SK-MEL-5 (cell line): Measurements from ENCODE around the gene LMO7. TPM values are rescaled to one million over a fixed set of nuclear protein-coding genes. Genes with fewer than 3 reads are reported as not detected.
"Not testable (repeated sequence)": the region's sequence is repeated elsewhere in the genome, so short reads cannot be mapped to it uniquely, and the experiment has no call there.

Experiments
- DNase-seq: peaks from one replicate; pipeline ENCODE4 v3.0.0-alpha.2; 2016; ENCODE audit warnings: low read depth, low spot score
- in situ Hi-C: cut with HindIII; loops from 2 replicates; pipeline ENCODE4 v1.10.0; 2016; ENCODE audit warnings: low sequenced_read_pairs, high pct_unique_total_duplicates, low pct_unique_long_range_greater_than_20kb
- total RNA-seq: library from RNA; depleted of rRNA; stranded (reverse); fragments of >200 nt; shearing (Covaris generic); gene quantifications from 2 replicates; pipeline ENCODE4 v1.2.3, GENCODE V29; 2014

The LMO7 gene
- total RNA-seq, 1 experiment from 2014 or later, result 2.4 TPM

DNA sequence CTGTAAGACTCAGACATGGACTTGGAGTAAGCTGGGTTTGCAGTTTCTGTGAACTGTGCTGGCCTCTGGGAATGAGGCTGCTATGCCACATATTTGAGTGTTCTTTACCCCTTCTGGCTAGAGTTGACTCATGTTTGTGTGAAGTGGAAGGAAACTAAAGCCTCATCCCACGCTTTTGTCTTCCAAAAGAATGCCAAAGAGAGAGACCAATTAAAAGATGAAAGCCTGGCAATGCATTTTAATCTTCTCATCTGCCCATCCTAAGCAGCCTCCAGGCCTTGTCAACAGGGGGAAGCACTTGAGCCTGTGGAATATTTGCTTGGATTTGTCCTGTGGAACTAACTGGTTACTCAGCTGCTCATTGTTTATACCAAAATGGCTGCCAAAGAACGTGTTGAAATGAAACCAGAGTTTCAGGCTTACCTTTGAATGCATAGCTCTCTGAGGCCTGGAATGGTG, 49.1 kb downstream of the LMO7 start:
- in situ Hi-C loops, result no loop called here

DNA sequence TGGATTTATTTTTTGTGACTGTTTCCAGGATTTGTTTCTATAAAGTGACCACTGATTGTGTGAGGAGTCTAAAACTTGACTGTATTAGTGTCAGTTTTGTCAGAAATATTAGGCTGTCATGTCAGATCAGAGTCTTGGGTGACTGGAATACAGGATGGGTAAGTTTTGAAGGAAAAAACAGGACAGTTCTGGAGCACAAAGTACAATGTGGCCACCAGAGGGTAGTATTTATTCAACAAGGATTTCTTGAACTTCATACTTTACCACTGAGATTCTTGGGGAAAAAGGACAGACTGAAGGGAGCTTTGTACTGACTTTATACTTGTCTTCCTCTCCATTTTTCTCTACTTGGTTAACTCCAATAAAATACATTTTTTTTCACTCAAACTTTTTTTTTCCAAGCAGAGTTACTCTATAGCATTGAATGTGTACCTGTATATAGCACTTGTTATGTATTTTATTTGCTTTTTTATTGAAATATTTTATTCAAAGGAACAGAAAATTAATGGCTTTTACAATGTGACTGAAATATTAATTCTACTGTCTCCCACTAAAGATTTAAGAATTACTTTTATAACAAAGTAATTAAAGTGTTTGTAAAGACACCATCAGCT, 51.1 kb downstream of the LMO7 start:
- DNase-seq, result peak; percentile 75
- in situ Hi-C loops, result no loop called here

More for the DNA sequence above, 49.1 kb downstream of the LMO7 start:
- DNase-seq, result peak; percentile 40

DNA sequence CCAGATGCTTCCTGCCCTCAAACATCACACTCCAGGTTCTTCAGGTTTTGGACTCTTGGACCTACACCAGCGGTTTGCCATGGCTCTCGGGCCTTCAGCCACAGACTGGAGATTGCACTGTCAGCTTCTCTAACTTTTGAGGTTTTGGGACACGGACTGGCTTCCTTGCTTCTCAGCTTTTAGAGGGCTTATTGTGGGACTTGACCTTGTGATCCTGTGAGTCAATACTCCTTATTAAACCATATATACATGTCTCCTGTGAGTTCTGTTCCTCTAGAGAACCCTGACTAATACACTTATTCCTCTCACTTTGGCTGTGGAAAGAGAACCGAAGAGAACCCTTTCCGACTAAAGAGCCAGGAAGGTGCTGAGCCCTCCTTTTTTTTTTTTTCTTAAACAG, 53.6 kb downstream of the LMO7 start:
- no peak for DNase-seq
- in situ Hi-C loops, result no loop called here

DNA sequence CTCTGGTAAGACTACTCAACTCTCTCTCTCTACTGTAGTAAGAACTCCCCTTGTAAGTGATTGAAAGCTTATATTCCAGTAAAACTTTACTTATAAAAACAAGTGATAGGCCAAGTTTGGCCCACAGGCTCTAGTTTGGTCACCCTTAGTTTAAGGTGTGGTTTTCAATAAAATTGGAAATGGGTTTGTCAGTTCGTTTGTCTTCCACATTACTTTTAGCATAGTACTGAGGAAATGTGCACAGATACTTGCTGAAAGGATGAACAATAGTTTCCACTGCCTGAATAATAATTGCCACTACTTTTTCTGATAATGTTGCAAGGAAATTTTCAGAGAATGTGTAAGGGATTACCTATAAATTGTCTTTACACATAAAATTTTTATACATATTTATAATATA, 54.5 kb downstream of the LMO7 start:
- DNase-seq, result no peak
- in situ Hi-C loops, result no loop called here

DNA sequence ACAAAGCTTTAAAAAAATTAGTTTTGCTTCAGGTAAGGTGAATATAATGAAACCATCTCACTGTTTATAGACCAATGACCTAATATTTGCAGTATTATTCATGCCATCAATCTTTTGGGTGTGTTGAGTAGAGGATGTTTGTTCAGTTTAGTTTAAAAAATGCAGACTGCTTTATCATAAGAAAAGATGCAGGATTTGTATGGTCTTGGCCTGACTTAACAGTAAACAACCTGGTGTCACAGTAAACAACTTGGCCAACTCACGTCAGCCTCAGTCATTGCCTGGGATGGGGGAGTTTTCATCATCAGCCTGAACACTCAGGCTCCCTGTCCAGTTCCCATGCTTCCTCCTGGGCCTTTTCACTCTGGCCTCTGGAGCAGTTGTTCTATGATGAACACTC, 55.1 kb downstream of the LMO7 start:
- in situ Hi-C loops, result no loop called here
- no peak for DNase-seq

DNA sequence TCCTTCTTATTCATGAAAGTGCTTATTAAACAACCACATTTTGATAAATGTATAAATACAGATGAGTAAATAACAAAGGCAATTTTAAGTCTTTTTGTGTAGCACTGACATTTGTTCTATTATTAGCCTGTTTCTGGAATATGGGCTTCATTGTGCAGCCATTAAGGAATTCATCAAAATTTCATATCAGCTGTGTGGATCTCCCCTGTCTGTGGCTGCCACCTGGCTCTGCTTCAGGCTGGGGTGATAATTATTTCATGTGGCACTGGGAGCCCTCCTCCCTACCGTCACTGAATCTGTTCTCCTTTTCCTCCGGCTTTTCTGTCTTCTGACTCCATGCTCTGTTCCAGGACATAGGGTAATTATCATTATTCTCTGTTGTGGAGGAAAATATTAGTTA, 57.1 kb downstream of the LMO7 start:
- no peak for DNase-seq
- in situ Hi-C loops, result no loop called here

DNA sequence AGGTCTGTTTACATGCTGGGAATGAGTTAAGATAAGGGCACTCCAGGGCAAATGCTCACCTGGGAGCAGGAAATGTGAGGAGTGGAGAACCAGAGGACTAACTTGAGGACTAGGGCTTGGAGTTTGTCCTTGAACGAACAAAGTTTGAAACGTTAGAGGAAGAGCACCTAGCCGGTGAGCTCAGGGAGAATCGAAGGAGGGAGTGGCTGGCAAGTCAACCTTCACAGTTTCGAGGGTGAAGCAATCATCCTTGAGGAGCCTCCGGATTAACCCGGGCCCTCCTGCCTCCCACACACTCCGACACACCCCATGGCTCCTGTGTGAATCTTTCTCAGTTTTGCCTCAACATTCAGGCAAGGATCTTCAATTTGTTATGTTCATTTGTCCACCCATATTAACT, 58.6 kb downstream of the LMO7 start:
- DNase-seq, result no peak
- in situ Hi-C loops, result no loop called here

DNA sequence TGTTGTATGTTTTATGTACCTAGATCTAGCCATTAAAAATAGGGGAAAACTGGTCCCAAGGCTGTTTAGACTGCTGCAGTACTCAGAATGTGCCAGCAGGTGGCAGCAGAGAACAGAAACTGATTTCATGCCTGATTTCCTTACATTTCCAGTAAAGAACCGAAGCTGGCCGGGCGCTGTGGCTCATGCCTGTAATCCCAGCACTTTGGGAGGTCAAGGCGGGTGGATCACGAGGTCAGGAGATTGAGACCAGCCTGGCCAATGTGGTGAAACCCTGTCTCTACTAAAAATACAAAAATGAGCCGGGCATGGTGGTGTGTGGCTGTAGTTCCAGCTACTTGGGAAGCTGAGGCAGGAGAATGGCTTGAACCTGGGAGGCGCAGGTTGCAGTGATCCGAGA, 59.8 kb downstream of the LMO7 start:
- in situ Hi-C loops, result not testable (repeated sequence)
- peak; percentile 81 for DNase-seq

DNA sequence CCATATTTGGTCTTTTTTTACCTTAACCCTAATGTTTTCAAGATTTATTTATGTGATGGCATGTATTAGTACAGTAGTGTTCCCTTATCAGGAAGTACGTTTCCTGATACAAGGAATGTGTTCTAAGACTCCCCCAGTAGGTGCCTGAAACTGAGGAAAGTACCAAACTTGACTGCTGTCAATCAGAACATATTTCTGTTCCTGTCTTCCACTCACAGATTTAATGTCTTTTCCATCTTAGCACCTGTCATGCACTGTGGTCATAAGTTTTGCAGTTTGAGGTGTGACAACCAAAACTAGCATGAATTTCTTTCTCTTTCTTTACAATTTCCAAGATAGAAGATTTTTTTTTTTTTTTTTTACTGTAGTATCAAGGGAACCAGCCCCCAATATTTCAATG, 62.9 kb downstream of the LMO7 start:
- no peak for DNase-seq
- in situ Hi-C loops, result no loop called here

DNA sequence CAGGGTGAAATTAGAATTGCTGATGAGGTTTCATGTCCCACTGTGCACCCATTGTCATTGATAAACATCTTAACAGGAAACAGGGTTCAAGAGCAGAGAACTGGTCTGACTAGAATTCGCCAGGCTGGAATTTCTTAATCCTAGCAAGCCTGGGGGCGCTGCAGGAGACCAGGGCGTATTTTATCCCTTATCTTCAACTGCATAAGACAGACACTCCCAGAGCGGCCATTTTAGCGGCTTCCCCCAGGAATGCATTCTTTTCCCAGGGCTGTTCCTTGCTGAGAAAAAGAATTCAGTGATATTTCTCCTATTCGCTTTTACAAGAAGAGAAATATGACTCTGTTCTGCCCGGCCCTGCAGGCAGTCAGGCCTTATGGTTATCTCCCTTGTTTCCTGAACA, 63.6 kb downstream of the LMO7 start:
- in situ Hi-C loops, DNase-seq: not testable (repeated sequence)

DNA sequence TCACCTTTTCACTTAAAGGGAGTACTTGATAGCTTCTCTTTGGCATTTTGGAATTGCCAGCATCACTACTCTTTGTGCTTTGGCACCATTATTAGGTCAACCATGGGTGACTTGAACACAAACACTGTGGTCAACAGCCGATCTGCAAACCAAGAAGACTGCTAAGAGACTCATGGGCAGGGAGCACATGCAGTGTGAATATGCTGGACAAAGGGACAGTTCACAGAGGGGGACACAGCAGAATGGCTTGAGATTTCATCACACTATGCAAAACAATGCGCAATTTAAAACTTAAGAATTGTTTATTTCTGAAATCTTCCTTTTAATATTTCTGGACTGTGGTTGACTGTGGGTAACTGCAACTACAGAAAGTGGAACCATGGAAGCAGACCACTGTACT, 64.4 kb downstream of the LMO7 start:
- DNase-seq, result no peak
- in situ Hi-C loops, result no loop called here

DNA sequence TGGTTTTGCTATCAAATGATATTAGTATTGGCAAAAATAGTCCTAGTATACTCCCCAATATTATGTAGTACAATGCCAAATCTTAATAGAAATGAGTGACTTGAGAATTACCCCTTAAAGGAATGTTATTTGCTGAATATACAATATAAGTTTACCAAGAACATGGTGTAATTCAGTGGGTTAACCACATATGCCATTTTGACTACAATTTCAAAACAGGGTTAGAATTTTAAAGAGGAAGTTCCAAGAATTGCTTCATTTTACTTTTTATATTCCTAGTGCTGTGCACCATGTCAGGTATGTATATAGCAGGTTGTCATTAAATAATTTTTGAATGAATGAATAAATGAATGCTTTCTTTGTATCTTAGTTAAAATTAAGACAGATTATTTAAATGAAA, 66.3 kb downstream of the LMO7 start:
- DNase-seq, result no peak
- in situ Hi-C loops, result no loop called here

DNA sequence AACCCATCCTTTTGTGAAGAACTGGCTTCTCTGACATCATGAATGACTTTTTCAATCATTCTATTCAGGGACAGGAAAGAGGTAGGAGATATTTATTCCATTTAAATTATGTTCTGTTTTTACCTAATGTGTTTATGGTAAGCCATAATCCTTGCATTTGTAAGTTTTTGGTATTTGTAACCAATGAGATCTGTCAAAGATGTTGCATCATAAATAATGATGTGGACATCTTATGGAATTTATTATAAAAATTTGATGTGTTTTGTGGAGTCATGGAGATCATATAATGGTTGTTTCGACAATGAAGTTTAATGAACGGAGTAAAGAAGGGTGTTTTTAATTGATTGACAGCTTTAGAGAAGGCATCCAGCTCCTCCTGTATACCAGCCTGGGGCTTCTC, 67.6 kb downstream of the LMO7 start:
- in situ Hi-C loops, result no loop called here
- DNase-seq, result no peak

DNA sequence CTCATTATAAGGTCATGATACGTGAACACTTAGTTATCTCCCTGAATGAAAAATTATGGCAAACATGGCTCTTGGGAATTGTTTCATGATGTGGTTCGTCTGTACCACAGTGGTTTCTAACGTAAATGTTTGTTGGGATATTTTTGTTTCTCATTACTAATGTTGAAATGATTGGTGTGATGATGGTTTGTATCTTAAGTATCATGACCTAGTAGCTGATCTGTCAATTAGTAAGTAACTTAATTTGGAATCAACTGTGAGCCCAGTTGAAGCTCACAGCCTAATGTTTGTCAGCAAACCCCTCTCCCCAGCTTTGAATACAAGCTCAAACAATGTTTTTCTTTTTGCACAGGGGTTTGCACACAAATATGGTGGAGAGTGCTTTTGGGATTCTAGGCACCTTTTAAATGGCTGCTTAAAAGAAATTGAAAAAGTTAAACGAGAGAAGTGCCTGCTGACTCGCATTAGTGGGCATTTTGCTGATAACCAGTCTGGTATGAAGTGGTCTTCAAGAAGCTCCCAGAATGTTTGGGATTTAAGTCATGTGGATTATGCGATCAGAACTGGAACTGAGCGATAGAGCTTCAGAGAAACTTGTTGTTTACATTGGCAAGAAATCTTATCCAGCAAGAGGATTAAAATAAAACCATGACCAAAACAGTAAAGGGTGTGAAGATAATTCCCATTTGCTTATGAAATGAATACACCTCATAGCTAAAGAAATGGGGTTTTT, 68.2 kb downstream of the LMO7 start:
- in situ Hi-C loops, result no loop called here
- DNase-seq, result no peak

DNA sequence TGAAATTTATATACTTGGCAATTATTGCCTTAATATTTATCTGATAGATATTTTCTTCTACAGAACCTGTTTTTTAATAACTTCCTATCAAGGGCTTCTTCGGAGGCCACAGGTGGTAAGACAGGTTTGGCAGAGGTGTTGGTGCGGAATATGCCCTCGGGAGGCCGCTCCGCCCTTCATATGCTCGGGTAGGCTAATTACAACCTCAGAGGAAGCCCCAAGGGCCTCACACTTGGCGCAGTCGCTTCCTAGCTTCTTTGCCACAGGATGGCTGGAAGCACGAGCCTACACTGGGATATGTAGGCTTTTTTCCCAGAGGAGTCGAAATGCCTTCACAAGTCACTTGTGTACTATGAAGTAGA, 68.8 kb downstream of the LMO7 start:
- no peak for DNase-seq
- in situ Hi-C loops, result no loop called here

DNA sequence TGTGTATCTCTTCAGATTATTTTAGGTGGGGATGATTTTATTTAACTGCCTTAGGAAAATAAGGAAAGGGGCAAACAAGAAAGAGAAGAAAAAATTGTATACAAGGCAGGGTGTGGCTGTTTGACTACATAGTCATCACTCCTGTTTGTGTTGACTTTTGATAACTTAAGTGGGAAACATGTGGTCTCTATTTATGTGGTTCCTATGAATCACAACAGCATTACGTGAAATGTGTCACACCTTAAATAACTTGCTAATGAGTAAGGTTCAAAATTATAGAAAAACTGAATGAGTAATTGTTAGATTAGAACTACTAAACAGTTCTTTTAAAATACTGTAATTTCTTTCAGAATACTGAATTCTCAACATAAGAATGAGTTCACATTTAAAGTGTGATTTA, 69.3 kb downstream of the LMO7 start:
- no peak for DNase-seq
- in situ Hi-C loops, result no loop called here

DNA sequence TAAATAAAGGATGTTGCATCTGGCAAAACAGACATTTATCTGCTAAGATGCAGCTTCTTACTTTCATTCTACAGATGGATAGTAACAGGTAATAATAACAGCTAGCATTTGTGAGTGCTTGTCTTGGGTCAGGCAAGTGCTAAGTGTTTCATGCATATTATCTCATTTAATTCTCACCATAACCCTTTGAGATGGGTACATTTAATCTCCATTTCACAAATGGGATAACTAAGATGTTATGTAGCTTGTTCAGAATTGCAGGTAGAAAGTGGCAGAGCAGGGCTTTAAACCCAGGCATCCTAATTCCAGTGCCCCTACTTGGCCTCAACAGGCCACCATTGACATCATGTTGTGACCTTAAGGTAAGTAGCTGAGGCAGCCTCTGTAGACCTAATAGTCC, 69.8 kb downstream of the LMO7 start:
- in situ Hi-C loops, result no loop called here
- no peak for DNase-seq

DNA sequence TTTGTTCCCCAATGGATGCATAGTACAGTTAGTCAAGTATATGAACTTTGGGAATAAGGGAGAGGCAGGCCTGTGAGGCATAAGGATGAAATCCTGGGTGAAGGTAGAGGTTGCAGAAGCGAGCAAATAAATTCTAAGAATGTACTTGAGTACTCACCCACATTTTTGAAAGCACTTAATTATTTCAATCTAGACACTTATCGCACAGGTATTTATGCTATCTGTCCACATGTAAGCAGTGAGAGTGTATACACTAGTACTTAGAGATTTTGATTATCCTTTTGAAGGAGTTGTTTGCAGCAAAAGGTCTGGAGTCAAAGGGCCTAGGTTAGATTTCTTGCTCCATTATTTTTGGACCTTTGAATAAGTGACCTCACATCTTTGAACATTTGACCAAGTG, 77.7 kb downstream of the LMO7 start:
- in situ Hi-C loops, result no loop called here
- DNase-seq, result no peak
